Stomach smooth muscle (tissue), 2 donors: Measurements from ENCODE around the gene TTC14.

ENCODE experiments used
- H3K27ac ChIP-seq: one replicate; pipeline ENCODE4 v1.7.0; 2013; ENCODE audit warnings: mild to moderate bottlenecking, low read length, inconsistent platforms
- H3K27me3 ChIP-seq, 2 donors: one replicate each; pipeline ENCODE4 v1.7.0; 2013; ENCODE audit warnings: low read length in 2 of 2; ENCODE audit not compliant: insufficient read depth in 2 of 2, control insufficient read depth in 1 of 2
- H3K36me3 ChIP-seq, 2 donors: one replicate each; pipeline ENCODE4 v1.7.0; 2013; ENCODE audit warnings: low read length in 2 of 2; ENCODE audit not compliant: control insufficient read depth in 2 of 2, insufficient read depth in 2 of 2
- H3K4me1 ChIP-seq: one replicate; pipeline ENCODE4 v1.7.0; 2013; ENCODE audit warnings: low read length; ENCODE audit not compliant: control insufficient read depth, insufficient read depth
- H3K4me3 ChIP-seq, 2 donors: one replicate each; pipeline ENCODE4 v1.7.0; 2013; ENCODE audit warnings: low read length in 2 of 2
- H3K9ac ChIP-seq, 2 donors: one replicate each; pipeline ENCODE4 v1.7.0; 2013; ENCODE audit warnings: low read length in 2 of 2, mild to moderate bottlenecking in 1 of 2
- H3K9me3 ChIP-seq, 2 donors: one replicate each; pipeline ENCODE4 v1.7.0; 2013; ENCODE audit warnings: low read length in 2 of 2; ENCODE audit not compliant: control insufficient read depth in 2 of 2
- donor health status: healthy.
- donor health status: Pancreatic carcinoma.

Gene TTC14

GRCh38 chr3:180630371-180630770 is 28.4 kb downstream of the TTC14 start:
- no peak overlapping the region for H3K9ac ChIP-seq
- H3K4me1 ChIP-seq: no peaks in the 10 kb centered on the region
- peaks cover 4 to 5% of the 10 kb centered on the region in 2 donors for H3K27me3 ChIP-seq
- no peak overlapping the region for H3K27ac ChIP-seq
- no peak overlapping the region for H3K4me3 ChIP-seq
- no peaks in the 10 kb centered on the region for H3K9me3 ChIP-seq
- no peaks in the 10 kb centered on the region for H3K36me3 ChIP-seq

- Histone ChIP-seq H3K4me1 (no peaks in the 10 kb centered on the region), H3K9ac (no peak overlapping the region), H3K4me3 (no peak overlapping the region), H3K27ac (no peak overlapping the region), H3K36me3 (no peaks in the 10 kb centered on the region), H3K27me3 (peaks cover 4 to 5% of the 10 kb centered on the region in 2 donors), H3K9me3 (no peaks in the 10 kb centered on the region)
Measured at GRCh38 chr3:180631317-180631716, 29.4 kb downstream of the TTC14 start.

GRCh38 chr3:180633722-180634121 is 31.8 kb downstream of the TTC14 start:
- Histone ChIP-seq H3K27me3 (peaks cover 4 to 5% of the 10 kb centered on the region in 2 donors), H3K36me3 (no peaks in the 10 kb centered on the region), H3K9ac (no peak overlapping the region), H3K4me3 (no peak overlapping the region), H3K27ac (no peak overlapping the region), H3K4me1 (no peaks in the 10 kb centered on the region), H3K9me3 (no peaks in the 10 kb centered on the region)

- Histone ChIP-seq H3K27ac (no peak overlapping the region), H3K27me3 (no peaks in the 10 kb centered on the region), H3K9ac (no peak overlapping the region), H3K4me1 (no peaks in the 10 kb centered on the region), H3K4me3 (no peak overlapping the region), H3K36me3 (no peaks in the 10 kb centered on the region), H3K9me3 (no peaks in the 10 kb centered on the region)
Measured at GRCh38 chr3:180640987-180641386, 39.0 kb downstream of the TTC14 start.

GRCh38 chr3:180646187-180646790 is 44.3 kb downstream of the TTC14 start:
- no peaks in the 10 kb centered on the region for H3K4me1 ChIP-seq
- no peaks in the 10 kb centered on the region for H3K36me3 ChIP-seq
- no peak overlapping the region for H3K27ac ChIP-seq
- H3K4me3 ChIP-seq: no peak overlapping the region
- no peaks in the 10 kb centered on the region for H3K9me3 ChIP-seq
- H3K9ac ChIP-seq: no peak overlapping the region
- H3K27me3 ChIP-seq: no peaks in the 10 kb centered on the region

- H3K4me3 ChIP-seq: no peak overlapping the region
- no peaks in the 10 kb centered on the region for H3K36me3 ChIP-seq
- H3K27me3 ChIP-seq: no peaks in the 10 kb centered on the region
- no peak overlapping the region for H3K27ac ChIP-seq
- no peak overlapping the region for H3K9ac ChIP-seq
- H3K9me3 ChIP-seq: no peaks in the 10 kb centered on the region
- no peaks in the 10 kb centered on the region for H3K4me1 ChIP-seq
Measured at GRCh38 chr3:180656406-180656805, 54.4 kb downstream of the TTC14 start.

GRCh38 chr3:180657094-180657493 is 55.1 kb downstream of the TTC14 start:
- Histone ChIP-seq H3K9ac (no peak overlapping the region), H3K4me3 (no peak overlapping the region), H3K27ac (no peak overlapping the region), H3K9me3 (no peaks in the 10 kb centered on the region), H3K27me3 (no peaks in the 10 kb centered on the region), H3K36me3 (no peaks in the 10 kb centered on the region), H3K4me1 (no peaks in the 10 kb centered on the region)
